Osteocyte (in vitro differentiated cells): Measurements from ENCODE around the gene NECTIN3. TPM values are rescaled to one million over a fixed set of nuclear protein-coding genes. Genes with fewer than 3 reads are reported as not detected.

Experiments used
- DNase-seq: peaks from one replicate; pipeline ENCODE4 v3.0.0; 2021; ENCODE audit warnings: mixed read lengths; ENCODE audit not compliant: unreplicated experiment; ENCODE audit errors: extremely low spot score
- H3K27ac Mint-ChIP-seq: one replicate; pipeline ENCODE4 v1.8.0; 2021; ENCODE audit warnings: mild to moderate bottlenecking, mixed read lengths; ENCODE audit not compliant: unreplicated experiment
- H3K27me3 Mint-ChIP-seq: one replicate; pipeline ENCODE4 v1.8.0; 2021; ENCODE audit warnings: mixed read lengths; ENCODE audit not compliant: unreplicated experiment
- H3K36me3 Mint-ChIP-seq: one replicate; pipeline ENCODE4 v1.8.0; 2021; ENCODE audit warnings: mixed read lengths; ENCODE audit not compliant: unreplicated experiment
- H3K4me1 Mint-ChIP-seq: one replicate; pipeline ENCODE4 v1.8.0; 2021; ENCODE audit warnings: mixed read lengths; ENCODE audit not compliant: unreplicated experiment
- H3K4me3 Mint-ChIP-seq: one replicate; pipeline ENCODE4 v1.8.0; 2021; ENCODE audit warnings: mild to moderate bottlenecking, moderate library complexity, mixed read lengths; ENCODE audit not compliant: unreplicated experiment
- H3K9me3 Mint-ChIP-seq: one replicate; pipeline ENCODE4 v1.8.0; 2021; ENCODE audit warnings: mixed read lengths; ENCODE audit not compliant: unreplicated experiment
- CTCF ChIP-seq: fragments of 200-600 bp; sonication (generic); IDR thresholded peaks from 2 replicates; pipeline ENCODE4 v1.5.0; 2021; ENCODE audit warnings: antibody characterized with exemption, mild to moderate bottlenecking, moderate library complexity
- total RNA-seq: library from RNA; stranded (reverse); gene quantifications from 2 replicates; pipeline ENCODE4 v1.2.1, GENCODE V29; 2021

The NECTIN3 gene
- total RNA-seq, 1 donor from 2014 or later, result 70.8 TPM

DNA sequence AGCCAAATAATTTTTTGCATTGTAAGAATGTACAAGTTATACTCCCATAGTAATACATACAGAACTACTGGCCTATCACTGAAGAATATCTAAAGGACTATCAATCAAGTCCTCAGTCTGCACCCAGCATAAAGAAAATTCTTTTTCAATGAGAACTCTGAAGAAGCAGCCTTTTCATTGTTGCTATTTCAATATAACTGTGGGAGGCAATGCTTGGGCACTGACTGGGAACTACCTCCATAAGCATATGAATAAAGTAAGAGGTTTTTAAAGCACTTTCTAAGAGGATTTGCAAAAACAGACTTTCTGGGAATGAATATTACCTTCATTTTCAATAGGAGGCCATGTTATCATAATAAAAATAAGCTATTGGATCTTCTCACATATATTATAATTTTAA lies 24.6 kb upstream of the NECTIN3 start:
- H3K9me3 Mint-ChIP-seq, result peaks cover 7% of the 10 kb centered on the region
- no peaks in the 10 kb centered on the region for H3K36me3 Mint-ChIP-seq

DNA sequence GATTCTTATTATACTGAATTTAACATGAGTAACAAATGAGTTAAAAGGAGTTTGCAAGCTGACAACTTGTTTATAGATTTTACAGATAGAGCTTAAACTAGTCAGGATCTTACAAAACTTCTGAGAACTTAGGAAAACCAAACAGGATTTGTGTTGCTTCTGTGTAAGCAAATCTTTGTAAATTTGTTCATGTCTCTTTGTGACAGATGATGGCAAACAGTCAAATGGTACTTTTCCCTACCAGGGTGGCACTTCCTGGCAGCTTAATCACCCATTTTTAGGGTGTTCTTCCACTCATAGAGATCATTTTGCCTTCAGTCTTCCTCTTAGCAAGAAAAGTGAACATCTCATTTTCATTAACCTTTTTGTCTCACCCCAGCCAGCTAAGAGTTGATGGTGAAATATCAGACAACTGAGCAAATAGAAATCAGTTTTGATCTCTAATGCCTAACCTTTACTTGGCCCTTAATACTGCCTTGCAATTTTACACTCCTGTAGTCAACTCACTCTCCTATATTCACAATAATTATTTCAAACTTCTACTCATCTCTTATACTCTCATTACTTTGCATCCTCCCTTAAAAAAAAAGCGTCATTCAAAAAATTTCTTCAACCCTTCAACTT lies 23.7 kb upstream of the NECTIN3 start:
- H3K27me3 Mint-ChIP-seq, result no peaks in the 10 kb centered on the region
- H3K27ac Mint-ChIP-seq, result no peak overlapping the region
- TF ChIP-seq CTCF, result no peak

More for the DNA sequence above, 24.6 kb upstream of the NECTIN3 start:
- DNase-seq, result no peak
- no peak for TF ChIP-seq CTCF
- H3K27ac Mint-ChIP-seq, result no peak overlapping the region
- H3K4me3 Mint-ChIP-seq, result no peak overlapping the region
- H3K27me3 Mint-ChIP-seq, result no peaks in the 10 kb centered on the region
- H3K4me1 Mint-ChIP-seq, result no peaks in the 10 kb centered on the region

GRCh38 chr3:111051354-111051753 lies 20.3 kb upstream of the NECTIN3 start:
- Mint-ChIP-seq H3K9me3 (no peaks in the 10 kb centered on the region), H3K4me3 (no peak overlapping the region), H3K4me1 (no peaks in the 10 kb centered on the region), H3K36me3 (no peaks in the 10 kb centered on the region), H3K27ac (no peak overlapping the region), H3K27me3 (no peaks in the 10 kb centered on the region)
- no peak for TF ChIP-seq CTCF
- DNase-seq, result no peak

More for the DNA sequence above, 23.7 kb upstream of the NECTIN3 start:
- no peak for DNase-seq
- no peaks in the 10 kb centered on the region for H3K4me1 Mint-ChIP-seq
- peaks cover 6% of the 10 kb centered on the region for H3K9me3 Mint-ChIP-seq
- H3K36me3 Mint-ChIP-seq, result no peaks in the 10 kb centered on the region
- H3K4me3 Mint-ChIP-seq, result no peak overlapping the region

DNA sequence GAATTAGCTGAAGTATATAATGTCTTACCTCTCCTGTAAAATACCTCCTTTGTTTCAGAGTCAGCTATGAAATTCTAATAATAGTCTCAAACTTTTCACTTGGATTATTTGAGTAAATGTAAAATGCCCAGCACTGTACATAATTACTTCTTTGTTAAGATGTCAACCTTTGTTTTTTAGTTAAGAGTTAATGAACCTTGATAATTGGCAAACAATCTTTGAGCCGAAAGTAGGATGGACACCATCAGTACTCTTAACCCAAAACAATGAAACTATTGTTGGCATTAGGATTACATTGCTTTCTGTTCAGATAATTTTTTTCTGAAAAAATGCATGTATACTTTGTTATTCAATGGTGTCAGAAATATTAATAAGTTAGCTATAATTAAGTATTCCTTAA lies 3.0 kb upstream of the NECTIN3 start:
- Mint-ChIP-seq H3K27me3 (no peaks in the 10 kb centered on the region), H3K27ac (no peak overlapping the region), H3K36me3 (peaks cover 2% of the 10 kb centered on the region), H3K4me3 (no peak overlapping the region), H3K9me3 (no peaks in the 10 kb centered on the region), H3K4me1 (peaks cover 16% of the 10 kb centered on the region)
- TF ChIP-seq CTCF, result no peak
- DNase-seq, result no peak

GRCh38 chr3:111069974-111070771 lies 1.4 kb upstream of the NECTIN3 start:
- peak overlapping the region; percentile 97 for H3K4me3 Mint-ChIP-seq
- peak overlapping the region; percentile 95 for H3K27ac Mint-ChIP-seq
- H3K27me3 Mint-ChIP-seq, result no peaks in the 10 kb centered on the region
- H3K9me3 Mint-ChIP-seq, result no peaks in the 10 kb centered on the region
- no peak for DNase-seq
- no peak for TF ChIP-seq CTCF
- peaks cover 2% of the 10 kb centered on the region for H3K36me3 Mint-ChIP-seq
- peaks cover 31% of the 10 kb centered on the region for H3K4me1 Mint-ChIP-seq
